ENCODE data around the gene PIEZO2. TPM values are rescaled to one million over a fixed set of nuclear protein-coding genes. Genes with fewer than 3 reads are reported as not detected.

PIEZO2 gene
- total and polyA plus RNA-seq, 2 donors (not counting 1 experiment from before 2014, with no cell fraction given), result not detected

DNA sequence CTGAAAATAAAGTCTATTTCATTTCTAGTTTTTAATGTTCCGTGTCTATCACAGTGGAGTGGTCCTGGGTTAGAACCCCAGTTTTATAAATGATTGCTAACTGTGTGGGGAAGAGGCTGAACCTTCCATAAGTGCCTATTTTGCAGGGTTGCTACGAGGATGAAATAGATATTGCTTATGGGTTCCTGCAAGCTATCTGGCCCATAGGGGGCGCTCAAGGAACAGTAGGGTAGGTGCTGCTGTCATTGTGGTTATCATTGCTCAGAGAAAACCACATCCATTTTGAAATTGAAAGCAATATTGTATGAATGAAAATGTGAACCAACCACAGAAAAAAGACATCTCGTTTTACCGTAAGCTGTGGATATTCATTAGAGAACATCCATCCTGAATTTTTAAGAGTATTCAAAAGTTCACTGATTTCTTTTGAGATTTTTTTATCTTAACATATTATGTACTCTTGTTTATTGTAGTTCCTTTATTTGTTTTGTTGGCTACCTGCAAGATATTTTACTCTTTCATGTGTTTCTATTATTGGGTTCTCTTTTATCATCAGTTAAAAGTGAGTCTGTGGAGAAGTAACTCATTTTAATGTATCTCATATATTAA lies 362.0 kb downstream of the PIEZO2 start:
- Mint-ChIP-seq H3K4me3 (no peak overlapping the region), H3K27ac (no peak overlapping the region), H3K9me3 (ENCODE audit: insufficient read depth) (no peaks in the 10 kb centered on the region), H3K4me1 (peaks cover 3% of the 10 kb centered on the region), H3K27me3 (peaks cover 20% of the 10 kb centered on the region)
- CTCF ChIA-PET, result interaction anchor here (1.0 to 1.3 kb wide), 2 partner anchors 8 to 16 kb away, joined by 3 to 5 read pairs; no protein-coding TSS in a partner anchor
- peak; percentile 73 for DNase-seq
- H2AFZ ChIP-seq (ENCODE audit: insufficient read depth, low read depth, low read length, poor library complexity, severe bottlenecking), result peak overlapping the region; percentile 27
- peak; percentile 45 for ATAC-seq (ENCODE audit: low read depth)
- H3K36me3 ChIP-seq (replicated peaks in 1 of 2; ENCODE audit: control extremely low read depth in 1 of 2, control insufficient read depth in 1 of 2, extremely low read depth in 1 of 2, insufficient read depth in 2 of 2, low read length in 1 of 2), result no peaks in the 10 kb centered on the region
- peaks cover 0 to 3% of the 10 kb centered on the region in 2 donors for H3K4me1 ChIP-seq (ENCODE audit: control insufficient read depth in 2 of 2, insufficient read depth in 2 of 2, low read length in 2 of 2)
- H3K27me3 ChIP-seq (replicated peaks in 1 of 4; ENCODE audit: control extremely low read depth in 1 of 4, control insufficient read depth in 3 of 4, insufficient read depth in 4 of 4, low read length in 3 of 4), result peaks cover 0 to 2% (median 0%) of the 10 kb centered on the region in 4 experiments
- H3K79me2 ChIP-seq (ENCODE audit: control insufficient read depth, insufficient read depth, low read length), result no peaks in the 10 kb centered on the region
- H3K9ac ChIP-seq (ENCODE audit: low read length), result no peak overlapping the region
- POLR2A ChIA-PET, result no interaction called here
- H3K4me2 ChIP-seq (replicated peaks; ENCODE audit: low read depth, low read length, poor library complexity, severe bottlenecking), result peak overlapping the region; percentile 46
- H4K20me1 ChIP-seq (ENCODE audit: control insufficient read depth, insufficient read depth, low read length, poor library complexity, severe bottlenecking), result no peaks in the 10 kb centered on the region
- WGBS (ENCODE audit: insufficient coverage), result 0% methylated on average over 2 of the region's 5 CpGs
- no peak overlapping the region for H3K4me3 ChIP-seq (ENCODE audit: control extremely low read depth in 1 of 5, extremely low read depth in 1 of 5, insufficient read depth in 1 of 5, low read depth in 2 of 5, low read length in 4 of 5)
- peaks cover 0 to 1% (median 0%) of the 10 kb centered on the region in 3 donors for H3K9me3 ChIP-seq (ENCODE audit: control extremely low read depth in 1 of 3, control insufficient read depth in 2 of 3, insufficient read depth in 1 of 3, low read length in 2 of 3)
- no peak overlapping the region for H3K27ac ChIP-seq (ENCODE audit: low read length in 2 of 2)
- TF ChIP-seq EZH2 (IDR thresholded peaks at IDR 0.05; ENCODE audit: borderline replicate concordance, insufficient read depth, low read depth, low read length, poor library complexity, severe bottlenecking), result no peak
- TF ChIP-seq, protein P1, sequence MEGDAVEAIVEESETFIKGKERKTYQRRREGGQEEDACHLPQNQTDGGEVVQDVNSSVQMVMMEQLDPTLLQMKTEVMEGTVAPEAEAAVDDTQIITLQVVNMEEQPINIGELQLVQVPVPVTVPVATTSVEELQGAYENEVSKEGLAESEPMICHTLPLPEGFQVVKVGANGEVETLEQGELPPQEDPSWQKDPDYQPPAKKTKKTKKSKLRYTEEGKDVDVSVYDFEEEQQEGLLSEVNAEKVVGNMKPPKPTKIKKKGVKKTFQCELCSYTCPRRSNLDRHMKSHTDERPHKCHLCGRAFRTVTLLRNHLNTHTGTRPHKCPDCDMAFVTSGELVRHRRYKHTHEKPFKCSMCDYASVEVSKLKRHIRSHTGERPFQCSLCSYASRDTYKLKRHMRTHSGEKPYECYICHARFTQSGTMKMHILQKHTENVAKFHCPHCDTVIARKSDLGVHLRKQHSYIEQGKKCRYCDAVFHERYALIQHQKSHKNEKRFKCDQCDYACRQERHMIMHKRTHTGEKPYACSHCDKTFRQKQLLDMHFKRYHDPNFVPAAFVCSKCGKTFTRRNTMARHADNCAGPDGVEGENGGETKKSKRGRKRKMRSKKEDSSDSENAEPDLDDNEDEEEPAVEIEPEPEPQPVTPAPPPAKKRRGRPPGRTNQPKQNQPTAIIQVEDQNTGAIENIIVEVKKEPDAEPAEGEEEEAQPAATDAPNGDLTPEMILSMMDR (IDR thresholded peaks at IDR 0.05), result peak; percentile 73
- intact Hi-C loops (cut with micrococcal nuclease), result no loop called here

DNA sequence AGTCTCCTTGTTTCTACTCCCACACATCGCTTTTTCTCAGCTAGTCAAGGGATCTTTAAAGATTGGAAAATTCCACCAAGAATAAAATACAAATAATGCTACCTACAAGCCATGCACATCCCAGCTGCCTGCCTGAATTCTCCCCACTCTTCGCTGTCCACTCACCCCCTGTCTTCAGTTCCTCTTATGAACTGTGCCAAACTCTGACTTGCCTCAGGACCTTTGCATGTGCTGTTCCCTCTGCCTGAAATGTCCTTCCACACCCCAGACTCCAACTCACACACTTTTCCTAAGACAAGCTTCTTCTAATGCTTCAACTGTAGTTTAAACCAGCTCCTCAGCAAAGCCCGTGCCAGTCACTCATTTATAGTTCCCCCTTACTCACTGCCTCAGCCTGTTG lies 363.6 kb downstream of the PIEZO2 start:
- 56% methylated on average over 3 of the region's 3 CpGs for WGBS (ENCODE audit: insufficient coverage)
- POLR2A ChIA-PET, result no interaction called here
- CTCF ChIA-PET, result interaction anchor here (1.3 kb wide), 1 partner anchor 10 kb away, joined by 5 read pairs; no protein-coding TSS in a partner anchor

More for the DNA sequence above, 363.6 kb downstream of the PIEZO2 start:
- no peaks in the 10 kb centered on the region for H4K20me1 ChIP-seq (ENCODE audit: control insufficient read depth, insufficient read depth, low read length, poor library complexity, severe bottlenecking)
- DNase-seq (no peak), ATAC-seq (ENCODE audit: low read depth) (no peak)
- TF ChIP-seq, protein P1 (IDR thresholded peaks at IDR 0.05), result no peak
- TF ChIP-seq EZH2 (IDR thresholded peaks at IDR 0.05; ENCODE audit: borderline replicate concordance, insufficient read depth, low read depth, low read length, poor library complexity, severe bottlenecking), result no peak
- no peak overlapping the region for H3K9ac ChIP-seq (ENCODE audit: low read length)
- H3K4me3 ChIP-seq (ENCODE audit: control extremely low read depth in 1 of 5, extremely low read depth in 1 of 5, insufficient read depth in 1 of 5, low read depth in 2 of 5, low read length in 4 of 5), result no peak overlapping the region
- Mint-ChIP-seq H3K9me3 (ENCODE audit: insufficient read depth) (no peaks in the 10 kb centered on the region), H3K27me3 (peaks cover 20% of the 10 kb centered on the region), H3K27ac (no peak overlapping the region), H3K4me1 (peaks cover 3% of the 10 kb centered on the region), H3K4me3 (no peak overlapping the region)
- H3K4me1 ChIP-seq (ENCODE audit: control insufficient read depth in 2 of 2, insufficient read depth in 2 of 2, low read length in 2 of 2), result peaks cover 0 to 3% of the 10 kb centered on the region in 2 donors
- no peak overlapping the region for H3K27ac ChIP-seq (ENCODE audit: low read length in 2 of 2)
- H3K9me3 ChIP-seq (ENCODE audit: control extremely low read depth in 1 of 3, control insufficient read depth in 2 of 3, insufficient read depth in 1 of 3, low read length in 2 of 3), result peaks cover 0 to 1% (median 0%) of the 10 kb centered on the region in 3 donors
- no peak overlapping the region for H3K4me2 ChIP-seq (replicated peaks; ENCODE audit: low read depth, low read length, poor library complexity, severe bottlenecking)
- H3K36me3 ChIP-seq (replicated peaks in 1 of 2; ENCODE audit: control extremely low read depth in 1 of 2, control insufficient read depth in 1 of 2, extremely low read depth in 1 of 2, insufficient read depth in 2 of 2, low read length in 1 of 2), result no peaks in the 10 kb centered on the region
- no peak overlapping the region for H2AFZ ChIP-seq (ENCODE audit: insufficient read depth, low read depth, low read length, poor library complexity, severe bottlenecking)
- no peaks in the 10 kb centered on the region for H3K79me2 ChIP-seq (ENCODE audit: control insufficient read depth, insufficient read depth, low read length)
- intact Hi-C loops (cut with micrococcal nuclease), result no loop called here
- no peaks in the 10 kb centered on the region for H3K27me3 ChIP-seq (replicated peaks in 1 of 4; ENCODE audit: control extremely low read depth in 1 of 4, control insufficient read depth in 3 of 4, insufficient read depth in 4 of 4, low read length in 3 of 4)

All from B cell (primary cell).